HTERT RPE-1 (cell line): Measurements from ENCODE around the gene CTNND2.
"Not testable (repeated sequence)": the region's sequence is repeated elsewhere in the genome, so short reads cannot be mapped to it uniquely, and the experiment has no call there.

Experiments used
- in situ Hi-C: fragments of 300-500 bp; cut with MboI; formaldehyde crosslinking; loops from 4 replicates; pipeline ENCODE4 v1.14.3; 2020; ENCODE audit warnings: low sequenced_read_pairs

Gene CTNND2

DNA sequence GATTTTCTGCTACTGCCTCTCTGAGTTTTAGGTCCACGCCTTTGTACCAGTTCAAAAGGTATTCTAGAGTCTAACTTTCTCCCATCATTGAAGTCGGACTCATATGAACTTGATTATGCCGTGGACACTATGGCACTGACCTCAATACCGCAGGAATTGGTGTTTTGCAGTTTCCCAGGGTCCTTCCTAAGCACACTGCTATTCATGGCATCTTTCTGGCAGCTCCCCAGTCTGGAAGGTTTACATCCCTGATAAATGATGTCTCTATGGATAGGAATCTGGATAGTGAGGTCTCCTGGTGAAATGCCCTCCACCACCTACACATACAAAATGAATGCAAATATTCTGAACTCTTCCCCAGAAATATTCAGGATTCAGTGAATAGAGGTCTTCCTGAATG lies 422.2 kb downstream of the CTNND2 start:
- in situ Hi-C loops: no loop called here

DNA sequence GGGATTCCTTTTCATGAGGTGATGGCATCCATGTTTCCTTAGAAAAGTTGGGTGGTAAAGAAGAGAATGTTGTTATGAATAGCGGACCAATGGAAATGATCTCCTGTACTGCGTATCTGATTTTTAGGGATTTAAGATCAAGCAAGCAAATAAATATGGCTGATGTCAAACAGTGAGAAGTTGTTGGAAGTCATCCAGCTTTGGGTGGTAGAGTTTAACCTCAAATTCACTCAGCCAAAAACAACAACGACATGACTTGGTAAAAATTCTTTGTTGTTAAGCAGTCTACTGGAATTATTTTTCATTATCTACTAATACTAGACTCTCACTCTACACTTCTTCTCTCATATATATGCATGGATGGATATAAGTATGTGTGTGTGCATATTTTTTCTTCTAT lies 426.5 kb downstream of the CTNND2 start:
- in situ Hi-C loops: no loop called here

DNA sequence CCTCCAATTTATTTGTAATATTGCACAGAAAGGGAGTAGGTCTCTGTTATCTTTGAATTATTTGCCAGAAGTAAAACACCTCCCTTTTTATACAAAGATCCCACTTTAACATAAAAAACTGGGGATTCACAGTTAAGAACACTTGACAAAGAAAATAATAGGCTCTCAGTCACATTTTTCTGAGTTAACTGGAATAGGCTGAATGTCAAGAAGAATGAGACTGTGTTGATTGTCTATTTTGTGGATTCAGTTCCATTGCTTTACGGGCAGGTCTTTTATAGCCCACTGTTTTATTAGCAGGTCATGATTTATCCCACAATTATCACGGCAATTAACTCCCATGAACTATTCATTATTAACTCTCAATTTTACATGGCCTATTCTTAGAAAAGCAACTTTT lies 427.4 kb downstream of the CTNND2 start:
- in situ Hi-C loops: no loop called here

DNA sequence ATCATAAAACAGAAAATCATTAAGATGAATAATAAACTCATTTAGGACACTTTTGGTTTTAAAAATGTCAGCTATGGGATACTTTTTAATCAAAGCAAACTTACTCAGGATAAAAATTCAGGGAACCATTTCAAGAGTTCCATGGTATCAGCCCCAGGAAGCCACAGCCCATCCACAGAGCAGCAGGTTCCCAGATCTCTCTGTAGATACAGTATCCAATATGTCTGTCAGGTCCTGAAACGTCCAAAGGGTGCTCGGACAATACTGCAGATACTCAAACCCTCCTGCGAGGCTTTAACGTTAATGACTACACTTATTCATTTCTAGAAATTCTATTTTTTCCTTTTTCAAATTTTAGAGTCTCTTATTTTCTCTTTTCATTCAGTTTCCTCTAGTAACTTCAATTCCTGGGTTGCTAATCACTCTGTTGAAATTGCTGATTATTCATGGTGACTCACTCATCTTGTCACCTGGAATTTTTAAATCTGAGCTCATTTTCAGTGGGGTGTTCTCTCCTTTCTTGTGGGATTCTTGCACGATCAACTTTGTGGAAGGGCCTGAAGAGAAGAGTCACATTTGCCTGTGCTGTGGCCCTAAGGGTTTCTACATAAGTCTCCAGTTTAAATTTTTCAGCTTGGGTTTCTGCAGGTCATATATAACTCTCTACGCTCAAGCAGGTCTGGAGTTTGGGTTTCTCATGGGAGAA lies 435.8 kb downstream of the CTNND2 start:
- in situ Hi-C loops: no loop called here

DNA sequence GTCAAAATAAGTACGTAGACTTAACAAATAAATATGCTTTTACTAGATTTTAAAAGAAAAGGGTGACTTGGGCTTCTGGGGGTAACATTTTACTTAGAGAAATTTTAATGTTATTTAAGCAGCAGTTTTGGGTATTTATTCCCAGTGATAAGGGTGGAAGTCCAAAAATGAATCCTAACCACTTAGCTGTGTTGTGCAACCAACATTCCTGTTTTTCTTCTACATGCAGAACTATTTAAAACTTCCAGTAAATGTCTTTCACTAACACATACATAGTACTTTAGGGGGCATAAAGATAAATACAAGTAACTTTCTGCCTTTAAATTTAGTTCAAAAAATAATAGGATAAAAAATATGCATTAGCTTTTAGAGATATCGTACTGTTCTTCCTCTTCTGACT lies 436.7 kb downstream of the CTNND2 start:
- in situ Hi-C loops: no loop called here

DNA sequence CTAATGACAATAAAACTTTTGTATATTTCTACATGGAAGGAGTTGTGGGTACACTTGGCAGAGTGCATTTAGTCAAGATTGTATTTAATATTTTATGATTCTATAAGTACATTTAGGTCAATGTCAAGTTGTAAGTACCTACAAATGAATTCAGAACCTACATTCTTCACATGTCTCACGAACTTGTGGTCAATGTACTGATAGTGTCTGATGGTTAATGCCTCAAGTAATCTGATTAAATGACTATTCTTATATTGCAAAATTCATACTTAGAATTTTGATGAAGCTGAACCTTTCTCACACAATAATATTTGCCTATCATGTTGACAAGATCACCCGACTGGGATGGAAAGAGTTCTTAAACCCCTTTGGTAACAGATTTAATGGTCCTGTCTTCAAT lies 444.5 kb downstream of the CTNND2 start:
- in situ Hi-C loops: no loop called here

DNA sequence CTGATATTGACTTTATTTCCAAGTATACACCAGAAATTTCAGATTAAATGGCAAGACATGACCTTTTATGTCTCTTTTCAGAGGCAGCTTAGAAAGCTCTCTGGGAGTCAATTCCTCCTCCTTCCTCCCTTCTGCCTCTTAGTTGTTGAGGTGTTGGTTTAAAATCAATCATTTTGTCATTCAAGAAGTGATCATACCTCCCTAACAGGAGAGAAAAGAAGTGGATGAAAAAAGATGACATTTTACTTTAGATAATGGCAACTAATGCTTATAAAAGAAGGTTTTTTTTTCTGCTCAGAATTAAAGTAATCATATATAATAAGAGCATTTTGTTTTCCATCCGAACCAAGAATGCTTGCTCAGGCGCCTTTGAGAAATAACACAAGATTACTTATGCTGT lies 448.7 kb downstream of the CTNND2 start:
- in situ Hi-C loops: no loop called here

DNA sequence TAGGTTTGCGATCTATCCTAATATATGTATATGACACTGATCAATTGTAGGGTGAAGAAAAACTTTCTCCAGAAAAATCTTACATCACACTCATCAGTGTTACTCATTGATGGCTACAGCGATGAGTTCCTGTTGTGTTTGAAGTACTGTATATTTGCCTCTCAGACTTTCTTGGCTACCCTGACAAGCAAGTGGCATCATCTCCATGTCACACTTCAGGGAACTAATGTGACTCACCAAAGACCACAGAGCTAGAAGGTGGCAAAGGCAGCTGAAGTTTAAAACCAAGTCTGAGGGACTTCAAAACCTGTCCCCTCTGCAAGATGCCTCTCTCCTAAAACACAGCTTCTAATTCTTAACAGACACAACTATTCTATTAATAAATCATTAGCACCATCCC lies 451.4 kb downstream of the CTNND2 start:
- in situ Hi-C loops: no loop called here

DNA sequence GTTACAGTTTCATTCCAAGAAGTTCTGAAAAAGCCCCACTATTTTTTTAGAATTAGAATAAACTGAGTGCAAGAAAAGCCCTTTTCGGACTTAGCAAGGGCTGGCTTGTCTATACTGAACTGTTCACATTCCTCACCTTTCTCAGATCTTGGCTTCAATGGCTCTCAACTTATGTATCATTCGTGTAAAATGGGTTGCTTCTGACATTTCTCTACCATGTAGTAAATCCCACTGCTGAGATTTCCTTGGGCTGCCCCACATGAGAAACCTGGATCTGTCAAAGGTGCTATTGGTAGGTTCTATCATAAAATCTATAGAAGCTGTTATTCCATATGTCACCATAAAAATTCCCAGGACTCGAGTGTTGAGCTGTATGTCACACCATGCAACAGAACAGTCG lies 454.3 kb downstream of the CTNND2 start:
- in situ Hi-C loops: no loop called here

DNA sequence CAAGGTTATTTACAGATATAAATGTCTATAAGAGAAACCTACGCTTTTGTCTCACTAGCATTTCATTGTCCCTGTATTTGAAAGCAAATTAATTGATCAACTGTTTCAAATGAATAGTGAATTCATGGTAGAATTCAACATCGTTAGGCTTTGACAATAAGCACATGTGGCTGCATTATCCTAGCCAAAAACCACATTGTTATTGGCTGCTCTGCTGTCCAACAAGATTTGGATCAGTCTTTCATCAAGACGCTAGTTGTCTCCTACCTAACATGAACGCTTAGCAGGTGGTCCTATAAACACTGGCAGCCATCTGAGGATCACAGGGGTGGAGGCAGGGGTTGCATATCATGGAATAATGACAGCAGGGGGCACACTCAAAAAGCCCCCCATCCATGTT lies 455.0 kb downstream of the CTNND2 start:
- in situ Hi-C loops: no loop called here

DNA sequence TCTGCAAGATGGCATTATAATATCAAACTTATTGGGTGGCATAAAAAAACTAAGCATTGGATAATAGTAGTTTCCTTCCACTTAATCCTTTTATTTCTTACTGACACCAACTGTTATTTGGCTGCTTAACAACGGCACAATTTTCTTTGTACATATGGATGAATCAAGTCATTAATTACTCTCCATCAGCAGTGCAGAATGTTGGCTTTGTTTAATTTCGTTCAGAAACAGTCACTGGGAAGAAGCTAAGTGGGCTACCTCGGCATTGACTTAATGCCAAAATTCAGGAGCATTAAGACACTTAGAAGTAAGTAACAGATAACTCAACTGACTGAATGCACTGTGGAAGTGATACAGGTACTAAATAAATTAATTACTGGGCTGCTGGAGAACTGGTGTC lies 460.4 kb downstream of the CTNND2 start:
- in situ Hi-C loops: no loop called here

DNA sequence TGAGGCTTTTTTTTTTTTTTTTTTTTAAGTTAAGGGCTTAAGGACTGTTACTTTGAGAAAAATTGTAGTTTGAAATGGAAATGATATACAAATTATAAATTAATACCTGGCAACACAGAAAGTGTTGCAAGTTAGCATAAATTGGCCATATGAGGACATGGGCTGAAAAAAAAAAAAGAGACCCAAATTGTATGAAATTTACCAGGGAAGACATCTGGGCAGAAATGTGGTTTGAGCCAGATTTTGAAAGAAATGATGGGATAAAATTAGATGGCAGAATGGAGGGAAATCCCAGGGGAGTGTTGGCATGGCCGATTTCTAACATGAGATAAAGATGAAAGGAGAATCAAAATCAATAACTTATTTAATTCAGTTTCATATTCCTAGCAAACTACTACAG lies 472.1 kb downstream of the CTNND2 start:
- in situ Hi-C loops: no loop called here

DNA sequence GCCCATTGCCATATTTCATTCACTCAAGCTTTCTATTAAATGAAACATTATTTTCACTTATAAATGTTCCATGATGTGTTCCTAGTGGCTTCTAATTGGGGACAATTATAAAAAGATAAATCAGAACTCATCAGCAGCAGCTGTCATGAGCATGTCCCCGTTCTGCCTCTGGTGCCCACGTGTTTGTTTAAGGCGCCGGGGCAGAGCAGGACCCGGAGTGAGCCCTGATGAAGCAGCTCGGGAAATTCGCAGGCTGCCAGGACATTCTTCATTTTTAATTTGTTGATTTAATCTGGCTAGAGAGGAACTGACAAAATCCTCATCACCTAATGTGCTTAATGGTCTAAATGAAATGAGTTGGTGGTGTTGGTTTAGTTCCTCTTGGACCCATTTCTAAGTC lies 475.0 kb downstream of the CTNND2 start:
- in situ Hi-C loops: no loop called here

DNA sequence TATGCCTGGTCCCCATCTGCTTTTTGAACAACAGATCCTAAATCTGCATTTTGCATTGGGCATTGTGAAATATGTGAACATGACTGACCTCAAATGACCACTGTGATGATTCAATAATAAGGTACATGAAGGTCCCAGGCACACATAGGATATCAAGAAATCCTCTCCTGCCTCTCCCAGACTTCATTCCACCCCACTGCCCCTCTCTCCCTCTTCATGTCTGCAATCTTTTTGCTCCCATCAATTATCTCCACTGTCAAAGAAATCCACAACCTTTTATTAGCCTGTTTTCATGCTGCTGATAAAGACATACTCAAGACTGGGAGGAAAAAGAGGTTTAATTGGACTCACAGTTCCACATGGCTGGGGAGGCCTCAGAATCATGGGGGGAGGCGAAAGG lies 476.7 kb downstream of the CTNND2 start:
- in situ Hi-C loops: no loop called here

DNA sequence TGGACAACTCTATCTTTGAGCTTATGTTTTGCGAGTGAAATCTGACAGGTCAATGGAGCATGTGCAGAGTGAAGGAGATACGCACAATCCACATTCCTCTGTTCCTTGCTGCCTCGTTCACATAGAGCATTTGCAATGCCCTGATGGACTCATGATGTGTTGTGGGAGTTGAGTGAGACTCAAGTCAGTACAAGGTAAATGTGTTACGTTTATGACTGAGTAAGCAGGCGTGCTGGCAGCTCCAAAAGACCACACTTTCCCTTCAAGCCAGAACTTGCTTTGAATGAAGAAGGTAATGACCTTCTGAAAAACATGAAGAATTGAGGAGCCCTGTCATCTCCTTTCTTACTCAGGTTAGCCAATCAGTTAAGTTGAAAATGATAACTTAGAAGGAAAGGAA lies 477.8 kb downstream of the CTNND2 start:
- in situ Hi-C loops: no loop called here

DNA sequence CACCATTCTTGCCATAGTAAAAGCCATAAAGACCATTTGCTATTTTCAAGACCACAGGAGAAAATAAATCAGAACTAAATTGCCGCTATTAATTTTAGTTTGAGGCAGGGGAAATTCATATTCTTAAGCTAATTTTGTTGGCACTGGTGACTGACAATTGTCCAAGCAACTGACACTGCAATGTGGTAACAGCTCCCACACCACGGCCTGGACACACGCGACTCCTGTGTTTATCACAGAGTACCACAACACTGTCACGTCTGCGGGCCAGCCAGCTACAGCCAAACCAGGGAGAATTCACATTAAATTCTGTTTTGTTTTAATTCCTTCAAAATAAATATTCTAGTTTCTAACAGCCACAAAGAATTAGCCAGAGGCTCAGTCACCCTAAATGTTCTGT lies 481.9 kb downstream of the CTNND2 start:
- in situ Hi-C loops: no loop called here

DNA sequence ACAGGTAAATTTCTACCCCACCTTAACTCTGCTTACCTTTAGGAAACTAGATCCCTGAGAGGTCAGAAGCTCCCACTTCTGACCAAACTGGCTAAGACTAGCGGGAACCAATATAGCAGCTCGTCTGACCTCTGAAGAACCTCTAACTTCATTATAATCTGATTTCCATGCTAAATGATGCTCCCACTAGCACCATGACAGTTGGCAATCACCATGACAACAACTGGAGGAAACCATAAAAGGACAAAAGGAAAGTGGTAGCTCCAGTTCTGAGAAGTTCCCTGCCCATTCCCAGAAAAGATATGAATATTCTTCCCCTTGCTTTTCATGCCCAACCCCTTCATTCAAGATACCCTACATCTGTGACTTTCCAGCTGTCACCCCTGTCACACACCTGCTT lies 483.3 kb downstream of the CTNND2 start:
- in situ Hi-C loops: no loop called here

DNA sequence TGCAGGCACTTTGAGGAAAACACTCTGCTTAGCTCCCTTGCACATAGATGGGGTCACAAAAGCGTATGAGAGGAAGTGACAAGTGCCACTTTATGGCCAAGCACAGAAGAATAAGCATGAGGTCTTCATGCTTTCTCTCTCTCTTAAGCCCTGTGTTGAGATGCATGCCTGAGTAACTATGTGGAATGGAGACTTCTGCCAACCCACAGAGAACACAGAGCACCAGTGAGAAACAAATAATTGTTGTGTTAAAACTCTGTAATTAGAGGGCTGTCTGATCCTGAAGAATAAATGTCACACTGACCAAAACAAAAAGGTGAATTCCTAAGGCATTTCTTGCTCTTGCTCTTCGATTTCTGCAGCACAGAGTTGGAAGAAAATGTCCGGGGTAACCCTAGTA lies 488.5 kb downstream of the CTNND2 start:
- in situ Hi-C loops: no loop called here

DNA sequence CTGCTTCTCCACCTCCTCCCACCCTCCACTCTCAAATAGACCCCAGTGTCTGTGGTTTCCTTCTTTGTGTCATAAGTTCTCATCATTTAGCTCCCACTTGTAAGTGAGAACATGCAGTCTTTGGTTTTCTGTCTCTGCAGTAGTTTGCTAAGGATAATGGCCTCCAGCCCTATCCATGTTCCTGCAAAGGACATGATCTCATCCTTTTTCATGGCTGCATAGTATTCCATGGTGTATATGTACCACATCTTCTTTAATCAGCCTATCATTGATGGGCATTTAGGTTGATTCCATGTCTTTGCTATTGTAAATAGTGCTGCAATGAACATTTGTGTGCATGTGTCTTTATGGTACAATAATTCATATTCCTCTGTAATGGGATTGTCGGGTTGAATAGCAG lies 489.5 kb downstream of the CTNND2 start:
- in situ Hi-C loops: not testable (repeated sequence)

DNA sequence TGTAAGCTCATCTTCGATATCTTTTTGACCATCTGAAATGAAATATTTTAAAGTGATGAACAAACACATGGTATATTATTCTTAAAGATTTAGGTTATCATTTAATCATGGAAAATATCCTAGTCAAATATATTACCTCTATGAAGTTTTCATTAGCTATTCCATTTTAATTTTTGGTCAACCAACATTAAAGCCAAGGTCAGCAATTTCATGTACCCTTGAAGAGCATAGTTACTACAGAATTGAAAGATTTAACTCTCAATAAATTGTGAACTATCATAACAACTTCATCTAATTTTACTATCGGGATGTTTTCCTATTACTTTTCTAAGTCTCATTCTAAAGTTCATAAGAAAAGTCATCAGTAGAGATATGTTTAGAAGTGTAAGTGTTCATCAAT lies 492.6 kb downstream of the CTNND2 start:
- in situ Hi-C loops: no loop called here

DNA sequence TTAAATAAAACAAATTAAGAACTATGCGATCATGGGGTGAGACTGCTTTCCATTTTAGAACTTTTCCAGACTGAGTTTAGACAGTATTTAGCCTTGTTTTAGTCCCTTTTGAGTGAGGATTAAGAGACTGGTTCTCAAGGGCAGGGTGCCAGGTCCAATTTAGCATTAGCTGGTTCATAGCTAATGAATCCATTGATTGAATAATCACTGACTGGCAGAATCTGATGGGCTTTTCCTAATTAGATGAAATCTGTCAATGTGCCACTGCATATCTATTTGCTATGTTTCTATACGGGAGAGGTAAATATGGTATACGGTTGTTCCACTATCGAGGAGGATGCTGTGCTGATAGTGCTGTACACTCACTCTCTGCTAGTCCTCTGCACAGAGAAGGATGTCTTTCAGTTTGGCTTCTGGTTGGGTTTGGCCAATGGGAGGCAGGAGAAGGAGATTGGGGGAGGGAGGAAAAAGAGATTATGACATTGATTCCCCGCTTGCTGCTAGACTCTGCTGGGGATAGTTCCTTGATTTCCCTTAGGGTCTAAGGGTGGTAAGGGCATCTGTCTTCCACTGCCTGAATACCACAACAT lies 496.6 kb downstream of the CTNND2 start:
- in situ Hi-C loops: no loop called here

DNA sequence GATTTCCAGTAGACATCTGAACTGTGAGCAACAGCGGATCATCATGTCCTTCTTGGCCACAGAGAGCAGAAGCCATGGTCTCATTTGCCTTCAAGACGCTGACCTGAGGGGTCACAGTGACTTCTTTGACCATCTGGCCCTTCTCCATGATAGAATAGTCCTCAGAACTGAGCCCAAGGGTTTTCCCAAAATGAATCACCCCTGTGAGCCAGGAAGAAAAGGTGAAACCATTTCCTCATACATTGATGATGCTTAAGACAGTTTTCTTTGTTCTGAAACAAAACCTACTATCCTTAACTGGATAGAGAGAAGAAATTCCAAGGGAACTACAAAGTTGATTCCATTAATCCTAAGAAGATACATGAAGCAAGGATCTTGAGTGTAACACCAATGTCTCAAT lies 503.9 kb downstream of the CTNND2 start:
- in situ Hi-C loops: no loop called here

DNA sequence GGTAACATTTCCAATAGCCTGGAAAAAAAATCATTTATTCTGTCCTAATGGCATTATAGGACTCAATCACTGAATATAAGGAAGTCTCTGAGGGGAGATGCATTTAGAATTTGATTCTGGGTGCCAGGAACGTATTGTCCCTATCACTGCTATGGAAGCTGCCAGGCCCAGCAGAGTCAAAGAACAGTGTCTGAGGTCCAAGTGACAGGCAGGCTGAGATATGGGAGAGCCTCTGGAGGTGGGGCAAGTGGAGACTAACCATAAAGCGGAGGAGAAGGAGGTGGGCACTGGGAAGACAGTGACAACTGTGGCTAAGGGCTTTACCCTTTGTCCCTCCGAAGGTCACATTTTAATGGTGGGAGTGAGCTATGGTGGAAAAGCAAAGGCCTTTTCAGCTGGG lies 505.5 kb downstream of the CTNND2 start:
- in situ Hi-C loops: no loop called here
